GM23338 (cell line): ENCODE measurements around the gene GK. TPM values are rescaled to one million over a fixed set of nuclear protein-coding genes. Genes with fewer than 3 reads are reported as not detected.
A peak's percentile ranks its signal among the peaks of the same experiment; 100 is the strongest.

Experiments used
- ATAC-seq: fragments of 200-7000 bp; cut with Tn5 transposase; 3 replicates; pipeline ENCODE4 v1.9.1; 2020
- DNase-seq: peaks from one replicate; pipeline ENCODE4 v3.0.0-alpha.2; 2015; ENCODE audit warnings: low spot score
- H2AFZ ChIP-seq: fragments of 200-600 bp; sonication (generic); 2 replicates; pipeline ENCODE4 v1.8.0; 2016; ENCODE audit warnings: antibody characterized with exemption, mild to moderate bottlenecking, moderate library complexity
- H3F3A ChIP-seq: fragments of 200-600 bp; sonication (generic); replicated peaks from 2 replicates; pipeline ENCODE4 v1.8.0; 2017; ENCODE audit warnings: antibody characterized with exemption, mixed run types, low read depth
- H3K27ac ChIP-seq: fragments of 200-600 bp; sonication (generic); 2 replicates; pipeline ENCODE4 v1.6.1; 2016; ENCODE audit warnings: low read depth
- H3K27me3 ChIP-seq: fragments of 200-600 bp; sonication (generic); 2 replicates; pipeline ENCODE4 v1.8.0; 2016; ENCODE audit warnings: mild to moderate bottlenecking, mixed run types, moderate library complexity; ENCODE audit not compliant: insufficient read depth
- H3K36me3 ChIP-seq: fragments of 200-600 bp; sonication (generic); 2 replicates; pipeline ENCODE4 v1.8.0; 2016; ENCODE audit warnings: mild to moderate bottlenecking; ENCODE audit not compliant: insufficient read depth
- H3K4me1 ChIP-seq: fragments of 200-600 bp; sonication (generic); 2 replicates; pipeline ENCODE4 v1.8.0; 2016; ENCODE audit warnings: mild to moderate bottlenecking, moderate library complexity; ENCODE audit not compliant: insufficient read depth
- H3K4me2 ChIP-seq: fragments of 200-600 bp; sonication (generic); 2 replicates; pipeline ENCODE4 v1.7.1; 2017; ENCODE audit warnings: mixed run types
- H3K4me3 ChIP-seq: fragments of 200-600 bp; sonication (generic); 2 replicates; pipeline ENCODE4 v1.6.1; 2016; ENCODE audit warnings: mixed run types
- H3K79me2 ChIP-seq: fragments of 200-600 bp; sonication (generic); replicated peaks from 2 replicates; pipeline ENCODE4 v1.8.0; 2017; ENCODE audit warnings: mild to moderate bottlenecking; ENCODE audit not compliant: insufficient read depth
- H3K9me2 ChIP-seq: fragments of 200-600 bp; sonication (generic); 2 replicates; pipeline ENCODE4 v1.8.0; 2017; ENCODE audit not compliant: insufficient read depth
- H4K20me1 ChIP-seq: fragments of 200-600 bp; sonication (generic); replicated peaks from 2 replicates; pipeline ENCODE4 v1.8.0; 2017; ENCODE audit warnings: mild to moderate bottlenecking; ENCODE audit not compliant: insufficient read depth
- H3K27ac Mint-ChIP-seq: 2 replicates; pipeline ENCODE4 v1.8.0; 2020; ENCODE audit warnings: inconsistent platforms, mild to moderate bottlenecking, moderate library complexity, mixed read lengths
- H3K27me3 Mint-ChIP-seq: 3 replicates; pipeline ENCODE4 v1.8.0; 2022; ENCODE audit warnings: low read depth, mild to moderate bottlenecking, moderate library complexity, mixed read lengths, inconsistent platforms; ENCODE audit not compliant: insufficient read depth, poor library complexity
- H3K36me3 Mint-ChIP-seq: 3 replicates; pipeline ENCODE4 v1.8.0; 2021; ENCODE audit warnings: low read depth, mild to moderate bottlenecking, inconsistent platforms, moderate library complexity, mixed read lengths
- H3K4me1 Mint-ChIP-seq: 3 replicates; pipeline ENCODE4 v1.8.0; 2020; ENCODE audit warnings: mild to moderate bottlenecking, inconsistent platforms, mixed read lengths
- H3K4me3 Mint-ChIP-seq: 3 replicates; pipeline ENCODE4 v1.8.0; 2021; ENCODE audit warnings: moderate library complexity, mild to moderate bottlenecking, inconsistent platforms, mixed read lengths
- H3K9me3 Mint-ChIP-seq: 3 replicates; pipeline ENCODE4 v1.8.0; 2020; ENCODE audit warnings: moderate library complexity, mild to moderate bottlenecking, inconsistent platforms, mixed read lengths
- CREB1 ChIP-seq: fragments of 250-450 bp; sonication (Bioruptor Pico); IDR thresholded peaks from 2 replicates; pipeline ENCODE4 v1.5.0; 2020; ENCODE audit warnings: low read depth, mild to moderate bottlenecking, moderate library complexity
- CTCF ChIP-seq, 2 experiments: fragments of 200-600 bp in 1 of 2; sonication (generic) in 1 of 2; conservative IDR thresholded peaks; 2 replicates each; pipeline versions ENCODE4 v1.5.1 to v1.6.1; 2016 to 2017; ENCODE audit warnings: antibody characterized with exemption in 2 of 2, low read depth in 2 of 2, mild to moderate bottlenecking in 2 of 2, moderate library complexity in 1 of 2
- ETS1 ChIP-seq: IDR thresholded peaks from 2 replicates; pipeline ENCODE4 v1.6.1; 2016; ENCODE audit warnings: antibody characterized with exemption
- EZH2 ChIP-seq: fragments of 200-600 bp; sonication (generic); IDR thresholded peaks from one replicate; pipeline ENCODE4 v1.8.0; 2017; ENCODE audit warnings: antibody characterized with exemption, mild to moderate bottlenecking, low read depth; ENCODE audit not compliant: unreplicated experiment
- EZH2phosphoT487 ChIP-seq: fragments of 200-600 bp; sonication (generic); IDR thresholded peaks from one replicate; pipeline ENCODE4 v1.8.1; 2018; ENCODE audit warnings: antibody characterized with exemption; ENCODE audit not compliant: unreplicated experiment
- JUNB ChIP-seq: IDR thresholded peaks from one replicate; pipeline ENCODE4 v1.6.1; 2016; ENCODE audit warnings: antibody characterized with exemption; ENCODE audit not compliant: unreplicated experiment
- NANOG ChIP-seq: IDR thresholded peaks from 2 replicates; pipeline ENCODE4 v1.6.1; 2016; ENCODE audit warnings: antibody characterized with exemption, borderline replicate concordance
- POLR2AphosphoS5 ChIP-seq: IDR thresholded peaks from 2 replicates; pipeline ENCODE4 v1.6.1; 2016; ENCODE audit warnings: antibody characterized with exemption, low read depth
- REST ChIP-seq: IDR thresholded peaks from one replicate; pipeline ENCODE4 v1.6.1; 2018; ENCODE audit warnings: antibody characterized with exemption; ENCODE audit not compliant: unreplicated experiment
- STAT1 ChIP-seq: IDR thresholded peaks from one replicate; pipeline ENCODE4 v1.6.1; 2016; ENCODE audit warnings: antibody characterized with exemption; ENCODE audit not compliant: unreplicated experiment
- ZNF114 ChIP-seq: fragments of 250-450 bp; sonication (Bioruptor Pico); IDR thresholded peaks from 2 replicates; pipeline ENCODE4 v1.5.0; 2020; ENCODE audit warnings: mild to moderate bottlenecking, moderate library complexity
- ZNF331 ChIP-seq: fragments of 250-450 bp; sonication (Bioruptor Pico); IDR thresholded peaks from 2 replicates; pipeline ENCODE4 v1.5.0; 2020; ENCODE audit warnings: low read depth, mild to moderate bottlenecking, moderate library complexity
- ZNF462 ChIP-seq: fragments of 250-450 bp; sonication (Bioruptor Pico); IDR thresholded peaks from 2 replicates; pipeline ENCODE4 v1.5.0; 2020; ENCODE audit warnings: mild to moderate bottlenecking, moderate library complexity
- long read RNA-seq: library from polyadenylated mRNA; unstranded; transcript quantifications from one replicate; pipeline ENCODE4 v2.0.0, GENCODE V29; 2020; ENCODE audit not compliant: unreplicated experiment
- polyA plus RNA-seq: library from polyadenylated mRNA; unstranded; fragments of >200 nt; fragmentation: Nextera tagmentation; extraction: Ambion mirVana; gene quantifications from 2 replicates; pipeline ENCODE4 v1.2.1, GENCODE V29; 2016
- total RNA-seq: library from RNA; depleted of rRNA; stranded (reverse); fragments of >200 nt; shearing (Covaris generic); gene quantifications from 2 replicates; pipeline ENCODE4 v1.2.3, GENCODE V29; 2014; rRNA removed

Gene GK
- total RNA-seq (7.3 and 8.4 TPM in 2 replicates), polyA plus RNA-seq (10.6 and 10.8 TPM in 2 replicates)
- long read RNA-seq, partial matches to known transcripts, result 2 of 5 reads
- long read RNA-seq, other reads (novel, unspliced or antisense), result 3 of 5 reads

GRCh38 chrX:30653415-30654131, at the start of gene GK:
TSS of gene GK (plus strand) at chrX:30653423. CDS start at chrX:30653538, 115 bp downstream.
- TF ChIP-seq NANOG (no peak), ETS1 (no peak), STAT1 (no peak), ZNF462 (CRISPR knock-in tag) (no peak), ZNF331 (CRISPR knock-in tag) (no peak), CREB1 (CRISPR knock-in tag) (no peak), EZH2phosphoT487 (no peak), CTCF (conservative IDR thresholded peaks at IDR 0.05; ENCODE audit: low read depth in 2 of 2) (no peak), JUNB (no peak), EZH2 (no peak), REST (no peak), POLR2AphosphoS5 (no peak), ZNF114 (no peak)
- Mint-ChIP-seq H3K4me1 (peaks cover 11% of the 10 kb centered on the region), H3K4me3 (peak within 1 kb of the TSS; percentile 78), H3K27me3 (peaks cover 3% of the 10 kb centered on the region), H3K36me3 (no peaks in the 10 kb centered on the region), H3K9me3 (no peaks in the 10 kb centered on the region), H3K27ac (peak within 1 kb of the TSS; percentile 95)
- peak within 1 kb of the TSS; percentile 14; the same call in 1 of the 2 replicates for H2AFZ ChIP-seq
- H3F3A ChIP-seq, result no peaks in the 10 kb centered on the region
- no peaks in the 10 kb centered on the region for H3K27me3 ChIP-seq
- H3K9me2 ChIP-seq, result no peaks in the 10 kb centered on the region
- peak within 1 kb of the TSS; percentile 78 for H3K4me2 ChIP-seq
- no peaks in the 10 kb centered on the region for H4K20me1 ChIP-seq
- H3K27ac ChIP-seq, result peak within 1 kb of the TSS; percentile 81
- ATAC-seq, result peak; percentile 18
- H3K36me3 ChIP-seq, result no peaks in the 10 kb centered on the region
- no peaks in the 10 kb centered on the region for H3K79me2 ChIP-seq
- peak; percentile 12 for DNase-seq
- H3K4me1 ChIP-seq, result peaks cover 9% of the 10 kb centered on the region; the same call in 1 of the 2 replicates
- H3K4me3 ChIP-seq, result peak within 1 kb of the TSS; percentile 62
